HG02571 (cell line): ENCODE data around the gene YIF1A.

Experiments
- ATAC-seq: cut with Tn5 transposase; IDR thresholded peaks from one replicate; pipeline ENCODE4 v1.9.1; 2021; ENCODE audit warnings: mild to moderate bottlenecking, moderate library complexity; ENCODE audit not compliant: unreplicated experiment

The YIF1A gene

GRCh38 chr11:66288671-66289547 is at the start of gene YIF1A:
TSS of gene YIF1A (minus strand) at chr11:66289143. CDS start at chr11:66288985, 158 bp downstream.
- ATAC-seq: peak; percentile 89

- ATAC-seq: no peak
Measured at GRCh38 chr11:66337103-66337899, 48.4 kb upstream of the YIF1A start.

- ATAC-seq: peak; percentile 55
Measured at GRCh38 chr11:66336234-66337102, 47.5 kb upstream of the YIF1A start, which contains the start of gene RIN1. TSS of gene RIN1 (minus strand) at chr11:66336434. CDS start at chr11:66336402, 32 bp downstream.

GRCh38 chr11:66335531-66336233 is 46.7 kb upstream of the YIF1A start:
- ATAC-seq: no peak

- ATAC-seq: no peak
Measured at GRCh38 chr11:66334605-66335442, 45.9 kb upstream of the YIF1A start.

GRCh38 chr11:66333896-66334604 is 45.1 kb upstream of the YIF1A start:
- no peak for ATAC-seq

- ATAC-seq: no peak
Measured at GRCh38 chr11:66333220-66333877, 44.4 kb upstream of the YIF1A start.

- ATAC-seq: no peak
Measured at GRCh38 chr11:66332371-66333219, 43.7 kb upstream of the YIF1A start.

GRCh38 chr11:66331542-66332370 is 42.8 kb upstream of the YIF1A start:
- ATAC-seq: no peak

- no peak for ATAC-seq
Measured at GRCh38 chr11:66330931-66331330, 42.0 kb upstream of the YIF1A start.

GRCh38 chr11:66329165-66329673 is 40.3 kb upstream of the YIF1A start:
- ATAC-seq: no peak

- no peak for ATAC-seq
Measured at GRCh38 chr11:66328302-66329144, 39.6 kb upstream of the YIF1A start.

GRCh38 chr11:66328031-66328301 is 39.0 kb upstream of the YIF1A start:
- ATAC-seq: no peak

- ATAC-seq: no peak
Measured at GRCh38 chr11:66327171-66328030, 38.5 kb upstream of the YIF1A start.
